H1 (cell line): ENCODE measurements around the gene NXN.

Experiments used
- ASH2L ChIP-seq: fragments of 200-600, 300-600 bp; sonication (generic); IDR thresholded peaks from one replicate; pipeline ENCODE4 v1.7.1; 2017; ENCODE audit warnings: low read length
- BCL11A ChIP-seq, 2 experiments: IDR thresholded peaks; one replicate each; pipeline ENCODE4 v1.6.1; 2011; ENCODE audit warnings: low read depth in 2 of 2, low read length in 2 of 2, mild to moderate bottlenecking in 2 of 2
- CREB1 ChIP-seq: IDR thresholded peaks from 2 replicates; pipeline ENCODE4 v1.6.1; 2012; ENCODE audit warnings: inconsistent platforms
- EP300 ChIP-seq, 2 experiments: IDR thresholded peaks; 1 replicate in 1 of 2; 2 replicates in 1 of 2; pipeline ENCODE4 v1.6.1; 2011 to 2012; ENCODE audit warnings: low read depth in 2 of 2, low read length in 2 of 2, mild to moderate bottlenecking in 2 of 2, borderline replicate concordance in 1 of 2, inconsistent platforms in 1 of 2, moderate library complexity in 1 of 2
- EZH2 ChIP-seq: fragments of 200-600 bp; sonication (generic); IDR thresholded peaks from 2 replicates; pipeline ENCODE4 v1.7.1; 2012; ENCODE audit warnings: low read depth, mild to moderate bottlenecking, moderate library complexity, low read length, inconsistent platforms; ENCODE audit not compliant: severe bottlenecking
- HDAC2 ChIP-seq, 2 experiments: fragments of 300-600 bp in 1 of 2; sonication (generic) in 1 of 2; IDR thresholded peaks; 2 replicates each; pipeline ENCODE4 v1.6.1; 2011 to 2012; ENCODE audit warnings: low read depth in 2 of 2, low read length in 2 of 2, mild to moderate bottlenecking in 2 of 2, moderate library complexity in 2 of 2, borderline replicate concordance in 1 of 2, inconsistent platforms in 1 of 2
- HDAC6 ChIP-seq: IDR thresholded peaks from one replicate; pipeline ENCODE4 v1.7.1; 2012; ENCODE audit warnings: low read depth, mild to moderate bottlenecking, inconsistent platforms, low read length, moderate library complexity
- JUN ChIP-seq: IDR thresholded peaks from 2 replicates; pipeline ENCODE4 v1.6.1; 2011; ENCODE audit warnings: low read depth, mild to moderate bottlenecking, improper control_type of control experiment, low read length
- POLR2A ChIP-seq, 2 experiments: IDR thresholded peaks; 1 replicate in 1 of 2; 2 replicates in 1 of 2; pipeline ENCODE4 v1.6.1; 2011; ENCODE audit warnings: low read depth in 2 of 2, low read length in 2 of 2, mild to moderate bottlenecking in 2 of 2; ENCODE audit errors: control extremely low read depth in 1 of 2
- RBBP5 ChIP-seq: IDR thresholded peaks from 2 replicates; pipeline ENCODE4 v1.7.1; 2012; ENCODE audit warnings: low read depth, mild to moderate bottlenecking, inconsistent platforms, low read length, moderate library complexity, borderline replicate concordance
- TAF1 ChIP-seq: IDR thresholded peaks from 2 replicates; pipeline ENCODE4 v1.6.1; 2011; ENCODE audit warnings: mild to moderate bottlenecking, low read depth, low read length
- TCF12 ChIP-seq: IDR thresholded peaks from 2 replicates; pipeline ENCODE4 v1.6.1; 2011; ENCODE audit warnings: low read depth, mild to moderate bottlenecking, low read length
- TEAD4 ChIP-seq: IDR thresholded peaks from 2 replicates; pipeline ENCODE4 v1.6.1; 2012; ENCODE audit warnings: low read depth, low read length, inconsistent platforms, mixed read lengths
- TF ChIP-seq, protein P1 (sequence below), 3 experiments: IDR thresholded peaks; 1 replicate in 2 of 3; 2 replicates in 1 of 3; pipeline versions ENCODE4 v1.5.1 to v1.6.1; 2011; ENCODE audit warnings: low read length in 3 of 3, mild to moderate bottlenecking in 3 of 3, inconsistent platforms in 2 of 3, low read depth in 1 of 3, moderate library complexity in 1 of 3; ENCODE audit not compliant: insufficient read depth in 1 of 3; ENCODE audit errors: control extremely low read depth in 1 of 3

DNA sequence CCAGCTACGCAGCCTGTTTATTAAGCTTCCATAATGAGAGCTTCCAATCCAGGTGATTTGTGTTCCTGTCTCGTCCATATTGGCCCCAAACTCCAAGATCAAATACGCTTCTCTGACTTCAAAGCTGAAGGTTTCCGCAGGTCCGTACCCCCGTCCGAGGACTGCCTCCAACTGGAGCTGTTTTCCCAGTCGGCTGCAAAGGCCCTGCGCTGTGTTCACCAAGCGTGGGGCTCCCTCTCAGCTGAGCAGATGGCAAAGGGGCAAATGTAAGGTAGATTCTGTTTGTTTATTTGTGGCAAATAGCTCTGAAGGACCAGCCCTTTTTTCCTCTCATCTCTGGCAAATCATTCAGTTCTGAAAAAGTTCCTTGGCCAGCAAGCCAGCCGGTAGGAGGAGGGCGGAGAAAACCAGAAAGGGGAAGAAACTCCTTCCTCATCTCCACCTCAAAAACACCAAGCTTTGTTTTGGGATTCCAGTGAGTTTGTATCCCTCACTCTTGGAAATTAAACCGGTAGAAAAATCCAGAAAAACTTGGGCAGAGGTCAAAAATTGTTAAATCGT lies 35.2 kb downstream of the NXN start:
- TF ChIP-seq, protein P1, sequence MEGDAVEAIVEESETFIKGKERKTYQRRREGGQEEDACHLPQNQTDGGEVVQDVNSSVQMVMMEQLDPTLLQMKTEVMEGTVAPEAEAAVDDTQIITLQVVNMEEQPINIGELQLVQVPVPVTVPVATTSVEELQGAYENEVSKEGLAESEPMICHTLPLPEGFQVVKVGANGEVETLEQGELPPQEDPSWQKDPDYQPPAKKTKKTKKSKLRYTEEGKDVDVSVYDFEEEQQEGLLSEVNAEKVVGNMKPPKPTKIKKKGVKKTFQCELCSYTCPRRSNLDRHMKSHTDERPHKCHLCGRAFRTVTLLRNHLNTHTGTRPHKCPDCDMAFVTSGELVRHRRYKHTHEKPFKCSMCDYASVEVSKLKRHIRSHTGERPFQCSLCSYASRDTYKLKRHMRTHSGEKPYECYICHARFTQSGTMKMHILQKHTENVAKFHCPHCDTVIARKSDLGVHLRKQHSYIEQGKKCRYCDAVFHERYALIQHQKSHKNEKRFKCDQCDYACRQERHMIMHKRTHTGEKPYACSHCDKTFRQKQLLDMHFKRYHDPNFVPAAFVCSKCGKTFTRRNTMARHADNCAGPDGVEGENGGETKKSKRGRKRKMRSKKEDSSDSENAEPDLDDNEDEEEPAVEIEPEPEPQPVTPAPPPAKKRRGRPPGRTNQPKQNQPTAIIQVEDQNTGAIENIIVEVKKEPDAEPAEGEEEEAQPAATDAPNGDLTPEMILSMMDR (IDR thresholded peaks at IDR 0.05; ENCODE audit: control extremely low read depth in 1 of 3, insufficient read depth in 1 of 3, low read depth in 1 of 3, low read length in 3 of 3) = no peak
- TF ChIP-seq POLR2A (IDR thresholded peaks at IDR 0.05; ENCODE audit: control extremely low read depth in 1 of 2, low read depth in 2 of 2, low read length in 2 of 2) (no peak), EZH2 (no peak), TAF1 (no peak), EP300 (IDR thresholded peaks at IDR 0.05; ENCODE audit: borderline replicate concordance in 1 of 2, low read depth in 2 of 2, low read length in 2 of 2) (no peak), ASH2L (no peak), TCF12 (no peak), HDAC6 (no peak), RBBP5 (no peak), HDAC2 (IDR thresholded peaks at IDR 0.05; ENCODE audit: borderline replicate concordance in 1 of 2, low read depth in 2 of 2, low read length in 2 of 2) (no peak), JUN (no peak), BCL11A (IDR thresholded peaks at IDR 0.05; ENCODE audit: low read depth in 2 of 2, low read length in 2 of 2) (no peak), TEAD4 (no peak), CREB1 (no peak)
